ENCODE results near the gene TNPO3. TPM values are rescaled to one million over a fixed set of nuclear protein-coding genes. Genes with fewer than 3 reads are reported as not detected.

TNPO3 gene
- total RNA-seq (2014; rRNA removed; shearing (Covaris generic)) = 53.4 and 59.0 TPM in 2 replicates

DNA sequence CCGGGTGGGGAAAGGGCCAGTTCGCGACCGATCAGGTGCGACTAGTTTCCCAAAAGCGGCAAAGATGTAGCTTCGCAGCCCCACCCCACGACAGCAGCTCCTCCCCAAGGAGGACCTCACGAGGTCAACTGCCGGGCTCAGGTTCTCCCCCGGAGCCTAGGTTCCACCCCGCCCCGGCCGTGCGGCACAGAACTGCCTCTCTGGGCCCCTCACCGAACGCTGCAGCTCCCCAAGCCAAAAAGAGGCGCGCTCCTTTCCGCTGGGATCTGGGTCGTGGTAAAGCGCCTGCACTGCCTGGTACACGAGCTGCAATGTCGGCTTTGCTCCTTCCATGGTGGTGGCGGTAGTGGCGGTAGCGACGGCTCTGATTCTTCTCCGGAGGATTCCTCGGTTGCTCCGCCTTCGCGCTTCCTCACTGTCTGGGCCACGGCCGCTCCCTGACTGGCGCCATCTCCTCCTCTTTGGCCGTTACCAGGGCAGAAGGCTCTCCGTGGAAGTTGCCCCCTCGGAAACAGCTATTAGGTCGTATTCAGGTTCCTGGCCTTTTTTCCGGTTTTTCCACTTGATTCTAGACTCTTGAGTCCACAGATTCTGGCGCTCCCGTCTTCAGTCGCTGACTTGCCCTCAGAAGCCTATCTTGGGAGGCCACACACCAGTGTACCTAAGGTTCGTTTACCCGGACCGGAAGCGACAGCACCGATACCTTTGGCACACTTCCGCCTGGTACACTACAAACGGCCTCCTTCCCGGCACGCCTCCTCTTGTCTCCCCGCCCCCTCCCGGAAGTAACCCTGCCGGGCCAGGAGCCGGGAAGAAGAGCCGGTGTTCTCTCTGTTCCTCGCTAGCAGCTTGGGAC, at the start of gene TNPO3:
Gene TNPO3, minus strand, starts transcription at position 674 of the 856 bp plus-strand sequence. Its CDS starts 341 bp downstream, at position 333.
- DNase-seq (ENCODE audit: low read depth) = peak; percentile 93

DNA sequence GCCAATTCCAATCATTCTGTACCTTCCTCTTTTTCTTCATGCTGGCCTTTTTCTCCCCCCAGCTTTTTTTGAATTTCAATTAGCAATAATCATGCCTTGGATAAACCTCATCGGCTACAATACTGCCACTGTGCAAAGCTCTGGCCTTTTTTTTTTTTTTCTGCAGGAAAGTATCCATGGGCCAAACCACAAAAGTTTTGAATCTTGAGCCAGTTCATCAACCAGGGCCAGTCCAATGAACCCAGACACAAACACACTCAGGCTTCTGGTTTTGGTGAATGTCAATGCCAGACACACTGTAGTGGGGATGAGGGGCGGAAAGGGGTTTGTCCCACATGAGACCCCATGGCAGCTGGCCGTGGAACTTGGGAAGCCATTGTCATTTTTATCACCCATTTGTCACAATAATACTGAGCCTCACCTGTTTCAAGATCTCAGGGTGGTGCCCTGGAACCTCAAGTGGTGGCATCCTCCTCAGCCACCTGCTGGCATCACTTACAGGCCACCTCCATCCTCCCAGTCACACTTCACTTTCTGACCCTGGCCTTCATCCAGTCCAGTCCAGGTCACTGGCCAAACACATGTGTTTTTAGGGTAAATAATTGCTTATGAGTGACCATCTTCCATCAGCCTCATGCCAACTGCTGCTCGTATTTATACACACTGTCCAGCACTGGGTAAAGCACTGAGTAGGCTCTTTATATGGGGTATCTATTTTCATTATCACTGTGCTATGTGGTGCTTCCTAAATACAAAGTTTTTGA, 48.8 kb upstream of the TNPO3 start:
- DNase-seq (ENCODE audit: low read depth) = no peak

DNA sequence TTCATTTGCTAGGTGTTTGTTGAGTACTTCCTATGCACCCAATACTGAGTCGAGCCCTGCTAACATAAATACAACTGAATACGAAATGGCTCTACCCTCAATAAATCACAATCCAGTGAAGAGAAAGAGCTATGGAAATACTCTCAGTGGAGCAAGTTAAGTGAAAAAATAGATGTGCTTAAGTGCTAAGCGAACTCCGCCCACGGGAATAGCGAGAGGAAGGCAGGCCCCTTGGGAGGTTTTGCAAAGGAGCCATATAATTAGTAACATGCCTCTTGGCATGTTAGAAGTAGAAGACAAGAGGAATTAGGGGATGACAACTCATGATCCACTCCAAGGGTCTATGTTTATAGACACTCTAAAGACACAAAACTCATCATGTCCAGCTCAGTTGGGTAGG, 46.8 kb upstream of the TNPO3 start:
- DNase-seq (ENCODE audit: low read depth) = no peak

DNA sequence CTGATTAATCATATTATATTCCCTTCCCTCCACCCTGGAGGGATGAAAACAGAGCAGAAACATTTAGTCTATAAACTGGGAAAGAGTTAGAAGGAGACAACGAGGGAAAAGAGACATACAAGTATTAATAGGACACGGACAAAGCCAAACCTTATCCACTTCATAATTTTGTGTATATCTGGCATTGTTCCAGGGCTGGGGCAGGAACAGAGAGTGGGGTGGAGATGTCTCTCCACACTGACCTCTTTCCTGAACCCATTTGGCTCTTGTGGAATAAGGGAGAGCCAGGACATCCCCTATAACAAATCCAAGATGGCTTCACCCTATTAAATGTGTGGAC, 45.9 kb upstream of the TNPO3 start:
- no peak for DNase-seq (ENCODE audit: low read depth)

DNA sequence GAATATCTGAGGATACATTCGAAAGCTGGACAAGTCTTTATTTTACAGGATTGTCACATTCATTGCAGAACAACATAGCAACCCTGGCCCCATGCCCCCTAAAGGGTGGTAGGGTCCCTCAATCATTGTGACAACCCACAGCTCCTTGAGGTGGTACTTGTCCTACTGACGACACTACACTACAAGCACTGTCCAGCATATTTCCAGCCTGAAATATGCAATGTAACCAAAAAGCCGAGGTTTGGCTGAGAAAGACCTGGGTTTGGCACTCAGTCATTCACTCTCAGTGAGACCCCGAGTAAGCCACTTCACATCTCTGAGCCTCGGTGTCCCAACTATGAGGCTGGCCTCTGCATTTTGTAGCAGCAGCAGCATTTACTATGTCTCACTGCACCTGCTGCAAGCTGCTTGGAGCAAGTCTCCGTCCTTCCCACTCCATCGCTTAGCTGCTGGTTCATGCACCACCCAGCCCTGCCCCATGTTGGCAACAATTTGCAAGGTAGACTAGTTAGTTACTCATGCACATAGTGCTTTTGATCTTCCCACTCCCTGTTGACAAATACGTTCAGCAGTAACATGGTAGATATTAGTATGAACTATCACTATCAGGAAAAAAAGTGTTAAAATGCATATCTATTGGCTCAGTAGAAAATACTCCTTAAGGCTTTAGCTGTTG, 43.6 kb upstream of the TNPO3 start:
- DNase-seq (ENCODE audit: low read depth) = no peak

DNA sequence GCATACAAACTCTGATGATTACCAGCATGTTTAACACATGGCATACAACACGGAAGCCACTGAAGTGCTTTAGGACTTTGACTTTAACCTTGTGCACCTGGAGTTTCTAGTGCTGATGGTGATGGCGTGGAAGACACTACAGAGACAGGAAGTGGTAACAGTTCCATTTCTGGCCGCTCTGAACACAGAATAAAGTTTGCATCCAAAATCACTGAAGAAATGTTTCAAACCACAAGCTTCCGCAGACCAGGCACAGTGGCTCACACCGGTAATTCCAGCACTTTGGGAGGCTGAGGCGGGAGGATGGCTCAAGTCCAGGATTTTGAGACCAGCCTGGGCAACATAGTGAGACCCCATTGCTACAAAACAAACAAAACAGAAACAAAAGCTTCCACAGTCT, 40.3 kb upstream of the TNPO3 start:
- no peak for DNase-seq (ENCODE audit: low read depth)

DNA sequence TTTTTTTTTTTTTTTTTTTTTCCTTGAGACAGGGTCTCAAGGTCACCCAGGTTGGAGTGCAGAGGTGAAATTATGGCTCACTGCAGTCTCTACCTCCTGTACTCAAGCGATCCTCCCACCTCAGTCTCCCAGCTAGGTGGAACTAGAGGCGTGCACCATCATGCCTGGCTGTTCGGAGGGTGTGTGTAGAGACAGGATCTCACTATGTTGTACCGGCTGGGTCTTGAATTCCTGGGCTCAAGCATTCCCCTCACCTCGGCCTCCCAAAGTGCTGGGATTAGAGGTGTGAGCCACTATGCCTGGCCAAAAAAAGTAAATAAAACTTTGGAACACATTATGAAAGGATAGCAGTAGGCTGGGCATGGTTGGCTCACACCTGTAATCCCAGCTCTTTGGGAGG, 39.6 kb upstream of the TNPO3 start:
- no peak for DNase-seq (ENCODE audit: low read depth)

DNA sequence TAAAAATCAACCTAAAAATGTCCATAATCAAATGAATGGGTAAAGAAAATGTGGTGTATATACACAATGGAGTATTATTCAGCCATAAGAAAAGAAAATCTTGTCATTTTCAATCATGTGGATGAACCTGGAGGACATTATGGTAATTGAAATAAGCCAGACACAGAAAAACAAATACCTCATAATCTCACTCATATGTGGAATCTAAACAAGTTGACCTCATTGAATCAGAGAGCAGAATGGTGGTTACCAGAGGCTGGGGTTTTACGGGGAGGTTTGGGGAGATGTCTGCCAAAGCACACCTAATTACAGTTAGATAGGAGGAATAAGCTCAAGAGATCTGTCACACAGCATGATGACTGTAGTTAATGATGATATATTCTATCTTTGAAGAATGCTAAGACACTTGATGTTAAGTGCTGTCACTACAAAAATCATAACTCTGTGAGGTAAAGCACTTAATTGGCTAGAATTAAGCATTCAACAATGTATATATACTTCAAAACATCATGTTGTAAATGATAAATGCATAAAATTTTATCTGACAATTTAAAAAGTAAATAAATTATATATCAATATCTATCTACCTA, 39.1 kb upstream of the TNPO3 start:
- no peak for DNase-seq (ENCODE audit: low read depth)

DNA sequence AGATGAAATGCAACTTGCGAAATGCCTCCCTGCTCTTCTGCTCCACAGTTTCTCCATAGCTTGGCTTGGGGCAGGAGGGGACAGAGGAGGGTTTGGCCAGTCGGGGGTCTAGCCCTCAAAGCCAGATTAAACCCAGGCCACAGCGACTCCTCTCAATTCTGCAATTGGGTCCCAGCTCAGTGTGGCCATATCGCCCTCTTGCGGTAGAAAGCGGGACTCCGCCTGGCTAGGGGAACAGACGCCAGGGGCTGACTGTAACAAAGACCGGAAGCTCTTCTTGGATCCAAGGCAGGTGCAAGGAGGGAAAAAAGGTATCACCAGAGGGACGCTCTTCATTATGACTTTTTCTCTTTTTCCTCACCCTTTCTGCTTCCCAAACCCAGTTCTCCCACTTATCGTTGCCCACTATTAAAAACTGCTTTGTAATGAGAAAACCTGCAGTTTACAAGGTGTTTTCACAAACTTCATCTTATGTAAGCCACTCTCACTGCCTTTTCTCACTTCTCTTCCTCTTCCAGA, 36.6 kb upstream of the TNPO3 start:
- DNase-seq (ENCODE audit: low read depth) = peak; percentile 56

DNA sequence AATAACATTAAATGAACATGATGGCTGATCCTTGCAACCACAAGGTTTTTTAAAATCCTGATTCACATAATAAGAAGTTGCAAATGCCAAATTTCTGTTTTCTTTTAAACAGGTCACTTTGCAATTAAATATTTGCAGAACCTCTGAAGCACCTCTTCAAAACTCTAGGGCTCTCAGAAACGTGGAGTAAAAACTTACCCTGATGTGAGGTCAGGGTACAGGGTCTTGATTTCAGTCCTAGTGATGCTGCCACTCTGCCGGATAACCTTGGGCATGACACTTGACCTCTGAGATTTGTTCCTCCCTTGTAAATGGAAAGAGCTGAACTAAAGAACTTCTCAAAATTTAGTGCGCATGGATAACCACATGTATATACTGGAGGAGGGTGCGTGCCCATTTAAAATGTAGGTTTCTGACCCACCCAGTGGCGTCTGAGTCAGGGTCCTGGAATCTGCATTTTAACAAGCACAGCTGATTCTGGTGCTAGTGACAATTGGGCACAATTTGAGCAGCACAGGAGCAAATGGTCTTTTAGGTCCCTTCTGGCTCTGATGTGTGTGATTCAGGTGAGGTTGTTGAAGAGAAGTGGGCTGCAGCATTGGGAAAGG, 35.5 kb upstream of the TNPO3 start:
- no peak for DNase-seq (ENCODE audit: low read depth)

DNA sequence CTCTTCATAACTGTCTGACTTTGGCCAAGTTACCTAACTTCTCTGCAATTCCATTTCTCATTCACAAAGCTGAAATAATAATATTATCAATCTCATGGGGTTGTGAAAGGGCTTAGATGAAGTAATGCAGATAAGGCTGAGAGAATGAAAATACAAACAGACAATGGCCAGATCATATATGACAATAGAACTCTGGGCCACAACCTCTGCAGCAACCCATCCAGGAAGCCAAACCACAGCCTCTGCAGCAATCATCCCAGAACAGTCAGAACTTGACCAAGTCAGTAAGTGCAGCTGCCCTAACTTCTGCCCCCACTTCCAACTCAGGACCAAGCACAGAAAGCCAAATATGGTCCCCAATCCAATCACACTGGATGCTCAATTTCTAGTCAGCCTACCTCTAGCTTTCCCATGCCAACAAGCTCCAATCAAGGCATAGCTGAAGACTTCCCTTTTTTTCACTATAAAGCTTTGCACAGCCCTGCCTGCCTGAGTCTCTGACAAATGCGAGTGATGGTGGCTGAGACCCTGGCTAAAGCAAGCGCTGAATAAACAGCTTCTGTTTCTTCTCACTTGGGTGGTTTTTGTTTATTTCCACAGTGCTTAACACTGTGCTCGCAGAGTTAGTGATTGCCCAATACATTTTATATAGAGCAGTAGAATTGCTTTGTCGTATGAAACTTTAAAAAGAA, 34.8 kb upstream of the TNPO3 start:
- DNase-seq (ENCODE audit: low read depth) = peak; percentile 16

DNA sequence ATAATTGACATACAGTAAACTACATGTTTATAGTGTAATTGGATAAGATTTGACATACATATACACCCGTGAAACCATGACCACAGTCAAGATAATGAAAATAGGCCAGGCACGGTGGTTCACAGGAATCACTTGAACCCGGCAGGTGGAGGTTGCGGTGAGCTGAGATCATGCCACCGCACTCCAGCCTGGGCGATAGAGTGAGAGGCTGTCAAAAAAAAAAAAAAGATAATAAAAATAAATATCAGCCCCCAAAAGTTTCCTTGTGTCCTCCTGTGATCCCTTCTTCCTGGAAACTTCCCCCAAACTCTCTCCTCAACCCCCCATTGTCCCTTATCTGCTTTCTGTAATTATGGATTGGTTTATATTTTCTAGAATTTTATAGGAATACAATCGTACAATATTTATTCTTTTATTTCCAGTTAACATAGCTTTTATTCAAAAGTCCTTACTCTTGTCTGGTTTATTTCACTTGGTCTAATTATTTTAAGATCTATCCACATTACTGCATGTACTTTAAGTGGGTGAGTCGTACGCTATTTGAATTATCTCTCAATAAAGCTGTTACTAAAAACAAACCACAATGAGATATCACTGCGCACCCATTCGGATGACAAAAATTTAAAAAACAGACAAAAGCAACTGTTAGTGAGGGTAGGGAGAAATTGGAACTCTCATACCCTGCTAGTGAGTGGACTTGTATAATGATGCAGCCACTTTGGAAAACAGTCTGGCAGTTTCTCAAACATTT, 30.1 kb upstream of the TNPO3 start:
- no peak for DNase-seq (ENCODE audit: low read depth)

DNA sequence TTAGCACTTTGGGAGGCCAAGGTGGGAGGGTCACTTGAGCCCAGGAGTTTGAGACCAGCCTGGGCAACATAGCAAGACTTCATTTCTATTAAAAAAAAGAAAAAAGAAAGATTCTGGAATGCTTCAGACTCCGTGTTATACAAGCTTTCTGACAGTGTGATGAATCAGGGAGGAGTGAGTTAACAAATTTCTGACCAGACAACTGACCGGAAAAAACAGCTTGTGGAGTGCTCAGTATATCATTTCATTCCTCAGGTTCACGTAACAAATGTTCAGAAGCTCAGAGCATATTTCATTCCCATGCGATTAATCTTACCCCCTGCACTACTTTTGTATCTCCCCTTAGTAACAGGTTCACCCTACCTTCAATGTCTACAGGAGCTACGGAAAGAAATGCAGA, 28.6 kb upstream of the TNPO3 start:
- no peak for DNase-seq (ENCODE audit: low read depth)

DNA sequence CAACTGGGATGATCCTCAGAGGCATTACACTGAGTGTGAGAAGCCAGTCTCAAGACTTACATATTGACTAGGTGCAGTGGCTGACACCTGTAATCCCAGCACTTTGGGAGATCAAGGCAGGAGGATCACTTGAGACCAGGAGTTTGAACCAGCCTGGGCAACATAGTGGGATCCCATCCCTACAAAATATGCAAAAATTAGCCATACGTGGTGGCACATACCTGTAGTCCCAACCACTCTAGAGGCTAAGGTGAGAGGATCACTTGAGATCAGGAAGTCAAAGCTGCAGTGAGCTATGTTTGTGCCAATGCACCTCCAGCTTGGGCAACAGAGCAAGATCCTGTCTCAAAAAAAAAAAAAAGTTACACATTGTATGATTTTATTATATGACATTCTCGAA, 23.5 kb upstream of the TNPO3 start:
- no peak for DNase-seq (ENCODE audit: low read depth)

DNA sequence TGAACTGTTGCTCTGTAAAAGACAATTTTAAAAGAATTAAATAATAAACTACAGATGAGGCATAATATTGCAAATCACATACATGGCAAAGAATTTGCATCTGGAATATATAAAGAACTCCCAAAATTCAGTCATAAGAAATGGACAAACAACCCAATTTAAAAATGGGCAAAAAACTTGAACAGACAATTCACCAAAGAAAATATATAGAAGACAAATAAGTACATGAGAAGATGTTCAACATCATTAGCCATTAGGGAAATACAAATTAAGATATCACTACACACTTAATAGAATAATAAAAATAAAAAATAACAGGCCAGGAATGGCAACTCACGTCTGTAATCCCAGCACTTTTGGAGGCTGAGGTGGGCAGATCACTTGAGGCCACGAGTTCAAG, 22.0 kb upstream of the TNPO3 start:
- DNase-seq (ENCODE audit: low read depth) = no peak

DNA sequence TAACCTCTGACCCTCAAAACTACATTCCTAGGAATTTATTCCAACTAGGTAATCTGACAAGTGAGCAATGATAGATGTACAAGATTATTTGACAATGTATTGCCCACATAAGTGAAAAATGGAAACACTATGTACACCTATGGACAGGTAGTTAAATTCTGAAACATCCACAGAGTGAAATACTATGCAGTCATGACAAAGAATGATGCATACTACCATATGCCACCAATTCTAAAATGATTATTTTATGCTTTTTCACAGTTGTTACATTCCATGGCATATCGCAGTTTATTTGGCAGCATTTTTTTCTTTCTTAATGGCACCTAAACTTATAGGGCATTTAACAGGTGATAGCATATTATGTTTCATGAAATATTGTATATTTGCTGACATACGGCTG, 20.1 kb upstream of the TNPO3 start:
- DNase-seq (ENCODE audit: low read depth) = no peak

DNA sequence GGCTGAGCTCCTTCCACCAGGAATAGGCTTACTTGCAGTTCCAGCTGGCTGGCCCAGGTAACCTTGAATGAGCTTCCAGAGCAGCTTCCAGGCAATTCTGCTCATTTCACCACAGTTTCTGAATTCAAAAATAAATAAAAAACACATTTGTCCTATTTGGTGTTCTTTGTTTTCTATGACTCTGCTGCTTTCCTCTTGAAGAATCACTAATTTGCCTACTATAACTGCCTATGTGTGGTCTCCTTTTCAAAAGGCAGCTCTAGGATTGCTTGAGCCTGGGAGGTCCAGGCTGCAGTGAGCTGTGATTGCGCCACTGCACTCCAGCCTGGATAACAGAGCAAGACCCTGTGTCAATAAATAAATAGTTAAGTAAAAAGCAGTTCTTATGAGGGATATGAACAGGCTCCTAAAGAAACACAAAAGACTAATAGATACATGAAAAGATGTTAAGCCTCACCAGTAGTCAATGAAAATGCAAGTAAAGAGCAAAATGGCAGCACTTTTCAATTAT, 19.5 kb upstream of the TNPO3 start:
- no peak for DNase-seq (ENCODE audit: low read depth)

DNA sequence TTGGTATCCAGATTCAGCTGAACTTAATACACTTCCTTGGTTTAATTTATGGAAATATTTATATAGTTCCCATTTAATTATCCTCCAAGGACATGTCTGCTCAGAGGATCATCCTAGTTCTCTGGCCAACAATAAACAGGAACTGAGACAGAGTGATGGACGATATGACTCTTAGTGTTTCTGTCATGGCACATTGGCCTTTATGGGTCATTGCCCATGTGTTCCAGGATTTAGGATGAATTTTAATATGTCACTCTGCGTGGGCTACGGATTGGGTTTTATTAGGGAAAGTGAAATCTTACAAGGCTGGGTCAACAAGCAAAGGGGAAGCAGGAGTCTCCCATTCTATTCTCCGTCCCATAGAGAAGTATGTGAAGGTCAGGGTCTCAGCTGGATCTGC, 18.8 kb upstream of the TNPO3 start:
- no peak for DNase-seq (ENCODE audit: low read depth)

DNA sequence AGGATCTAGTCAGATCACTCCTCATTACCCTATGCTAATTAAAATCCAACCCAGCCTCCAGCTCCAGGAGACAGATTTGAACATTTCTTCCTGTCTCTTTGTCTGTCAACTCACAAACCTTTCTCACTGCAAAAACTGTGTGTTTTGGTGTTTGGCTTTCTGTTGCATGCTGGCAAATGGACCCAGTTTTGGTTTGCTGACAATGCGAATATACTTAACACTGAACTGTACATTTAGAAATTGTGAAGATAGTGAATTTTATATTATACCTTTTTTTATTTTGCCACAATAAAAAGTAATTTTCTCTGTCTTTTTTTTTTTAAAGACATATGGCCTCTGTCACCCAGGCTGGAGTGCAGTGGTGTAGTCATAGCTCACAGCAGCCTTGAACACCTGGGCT, 18.3 kb upstream of the TNPO3 start:
- DNase-seq (ENCODE audit: low read depth) = no peak

DNA sequence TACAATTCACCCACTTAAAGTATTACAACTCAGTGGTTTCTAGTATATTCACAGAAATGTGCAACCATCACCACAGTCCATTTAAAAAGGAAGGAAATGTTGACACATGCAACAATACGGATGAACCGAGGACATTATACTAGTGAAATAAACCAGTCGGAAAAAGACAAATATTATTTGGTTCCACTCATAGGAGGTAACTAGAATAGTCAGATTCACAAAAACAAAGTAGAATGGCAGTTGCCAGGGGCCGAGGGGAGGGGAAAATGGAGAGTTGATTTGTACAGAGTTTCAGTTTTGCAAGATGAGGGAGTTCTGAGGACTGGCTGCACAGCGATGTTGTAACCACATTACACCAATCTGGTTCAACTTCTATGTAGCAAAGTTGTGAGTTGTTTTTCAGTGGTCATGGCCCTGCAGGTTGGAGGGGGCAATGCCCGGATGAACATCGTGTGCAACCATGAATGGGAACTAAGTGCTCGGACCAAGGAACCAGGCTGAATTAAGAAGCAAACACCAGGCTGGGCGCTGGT, 17.6 kb upstream of the TNPO3 start:
- DNase-seq (ENCODE audit: low read depth) = no peak

Data from RPMI7951 (cell line).